Fibroblast of lung (primary cell): ENCODE measurements around the gene MSI2. TPM values are rescaled to one million over a fixed set of nuclear protein-coding genes. Genes with fewer than 3 reads are reported as not detected.

ENCODE experiments used
- DNase-seq, 2 donors: peaks; one replicate each; pipeline versions ENCODE4 v3.0.0 to v3.0.0-alpha.2; 2010; ENCODE audit warnings: low read depth in 2 of 2
- H2AFZ ChIP-seq: 2 replicates; pipeline ENCODE4 v1.5.1; 2012; ENCODE audit warnings: low read length, control low read depth, inconsistent platforms
- H3K27ac ChIP-seq: 2 replicates; pipeline ENCODE4 v1.5.1; 2011; ENCODE audit warnings: low read length, control low read depth; ENCODE audit not compliant: insufficient read depth
- H3K27me3 ChIP-seq: 2 replicates; pipeline ENCODE4 v1.5.1; 2011; ENCODE audit warnings: mild to moderate bottlenecking, low read length; ENCODE audit not compliant: control insufficient read depth, insufficient read depth
- H3K36me3 ChIP-seq: 2 replicates; pipeline ENCODE4 v1.5.1; 2011; ENCODE audit warnings: low read length; ENCODE audit not compliant: control insufficient read depth, insufficient read depth
- H3K4me1 ChIP-seq: 2 replicates; pipeline ENCODE4 v1.5.1; 2011; ENCODE audit warnings: low read length; ENCODE audit not compliant: control insufficient read depth, insufficient read depth; ENCODE audit errors: extremely low read depth
- H3K4me2 ChIP-seq: 2 replicates; pipeline ENCODE4 v1.5.1; 2011; ENCODE audit warnings: low read length, control low read depth; ENCODE audit not compliant: insufficient read depth; ENCODE audit errors: extremely low read depth
- H3K4me3 ChIP-seq, 4 experiments: fragments of 200-600 bp in 1 of 4; sonication (generic) in 1 of 4; replicated peaks in 1 of 4; 2 replicates each; pipeline ENCODE4 v1.5.1; 2011 to 2016; ENCODE audit warnings: low read length in 4 of 4, low read depth in 3 of 4, mild to moderate bottlenecking in 3 of 4, control low read depth in 2 of 4, inconsistent platforms in 1 of 4, mixed read lengths in 1 of 4; ENCODE audit not compliant: insufficient read depth in 1 of 4; ENCODE audit errors: control extremely low read depth in 1 of 4
- H3K79me2 ChIP-seq: 2 replicates; pipeline ENCODE4 v1.5.1; 2012; ENCODE audit warnings: mild to moderate bottlenecking, low read length, inconsistent platforms; ENCODE audit not compliant: control insufficient read depth, insufficient read depth
- H3K9ac ChIP-seq: 2 replicates; pipeline ENCODE4 v1.5.1; 2011; ENCODE audit warnings: mild to moderate bottlenecking, low read length, control low read depth; ENCODE audit not compliant: insufficient read depth
- H3K9me3 ChIP-seq: 2 replicates; pipeline ENCODE4 v1.5.1; 2012; ENCODE audit warnings: low read depth, low read length; ENCODE audit not compliant: control insufficient read depth, insufficient read depth
- H4K20me1 ChIP-seq: 2 replicates; pipeline ENCODE4 v1.5.1; 2011; ENCODE audit warnings: low read length; ENCODE audit not compliant: control insufficient read depth, insufficient read depth; ENCODE audit errors: extremely low read depth
- CTCF ChIP-seq, 2 donors: IDR thresholded peaks in 1 of 2; conservative IDR thresholded peaks in 1 of 2; 1 replicate in 1 of 2; 2 replicates in 1 of 2; pipeline ENCODE4 v1.5.1; 2011 to 2012; ENCODE audit warnings: low read length in 2 of 2, control low read depth in 1 of 2, inconsistent platforms in 1 of 2, low read depth in 1 of 2, mild to moderate bottlenecking in 1 of 2
- EZH2 ChIP-seq: IDR thresholded peaks from 2 replicates; pipeline ENCODE4 v1.5.1; 2012; ENCODE audit warnings: low read length, control low read depth, mild to moderate bottlenecking; ENCODE audit errors: missing control alignments
- polyA plus RNA-seq, 2 donors: library from polyadenylated mRNA; depleted of rRNA in 1 of 2; stranded (reverse) in 1 of 2; unstranded in 1 of 2; fragments of >200 nt; gene quantifications; 2 replicates each; pipeline ENCODE4 v1.2.1, GENCODE V29; 2011 to 2012; ENCODE audit warnings: missing spikeins in 1 of 2
- total RNA-seq: library from RNA; depleted of rRNA; stranded (reverse); fragments of >200 nt; gene quantifications from 2 replicates; pipeline ENCODE4 v1.2.1, GENCODE V29; 2014

Gene MSI2
- total and polyA plus RNA-seq, 2 donors (not counting 1 experiment from before 2014, with no cell fraction given), result 6.8 to 14.2 TPM

- H3K4me2 ChIP-seq, result no peak overlapping the region
- H3K4me1 ChIP-seq, result no peaks in the 10 kb centered on the region
- no peak for DNase-seq
- no peaks in the 10 kb centered on the region for H3K36me3 ChIP-seq
- H3K79me2 ChIP-seq, result no peaks in the 10 kb centered on the region
- no peak overlapping the region for H3K4me3 ChIP-seq
- H3K27ac ChIP-seq, result no peak overlapping the region
- TF ChIP-seq EZH2, result no peak
- no peak for TF ChIP-seq CTCF (conservative IDR thresholded peaks at IDR 0.05 in 1 of 2, IDR thresholded peaks at IDR 0.05 in 1 of 2; ENCODE audit: low read depth in 1 of 2, low read length in 2 of 2)
- H3K27me3 ChIP-seq, result no peaks in the 10 kb centered on the region
- no peaks in the 10 kb centered on the region for H3K9me3 ChIP-seq
- H3K9ac ChIP-seq, result no peak overlapping the region
- no peak overlapping the region for H2AFZ ChIP-seq
- H4K20me1 ChIP-seq, result no peaks in the 10 kb centered on the region
Observed at GRCh38 chr17:57593739-57594462, 337.6 kb downstream of the MSI2 start.

GRCh38 chr17:57594767-57595166 is 338.4 kb downstream of the MSI2 start:
- Histone ChIP-seq H3K27ac (no peak overlapping the region), H3K9me3 (no peaks in the 10 kb centered on the region)

GRCh38 chr17:57595426-57595825 is 339.1 kb downstream of the MSI2 start:
- no peak overlapping the region for H2AFZ ChIP-seq
- H3K9ac ChIP-seq, result no peak overlapping the region
- H4K20me1 ChIP-seq, result no peaks in the 10 kb centered on the region
- no peaks in the 10 kb centered on the region for H3K9me3 ChIP-seq
- H3K36me3 ChIP-seq, result no peaks in the 10 kb centered on the region
- H3K79me2 ChIP-seq, result no peaks in the 10 kb centered on the region
- H3K27ac ChIP-seq, result no peak overlapping the region
- no peak overlapping the region for H3K4me2 ChIP-seq
- TF ChIP-seq EZH2, result no peak
- no peak for TF ChIP-seq CTCF (conservative IDR thresholded peaks at IDR 0.05 in 1 of 2, IDR thresholded peaks at IDR 0.05 in 1 of 2; ENCODE audit: low read depth in 1 of 2, low read length in 2 of 2)
- DNase-seq, result no peak
- H3K27me3 ChIP-seq, result no peaks in the 10 kb centered on the region
- no peaks in the 10 kb centered on the region for H3K4me1 ChIP-seq
- no peak overlapping the region for H3K4me3 ChIP-seq

More at GRCh38 chr17:57594767-57595166, 338.4 kb downstream of the MSI2 start:
- H3K4me3 ChIP-seq, result no peak overlapping the region
- H3K9ac ChIP-seq, result no peak overlapping the region
- DNase-seq, result no peak
- H2AFZ ChIP-seq, result no peak overlapping the region
- no peaks in the 10 kb centered on the region for H3K79me2 ChIP-seq
- no peak for TF ChIP-seq CTCF (conservative IDR thresholded peaks at IDR 0.05 in 1 of 2, IDR thresholded peaks at IDR 0.05 in 1 of 2; ENCODE audit: low read depth in 1 of 2, low read length in 2 of 2)
- no peak for TF ChIP-seq EZH2
- H3K4me2 ChIP-seq, result no peak overlapping the region
- H3K27me3 ChIP-seq, result no peaks in the 10 kb centered on the region
- H4K20me1 ChIP-seq, result no peaks in the 10 kb centered on the region
- no peaks in the 10 kb centered on the region for H3K4me1 ChIP-seq
- no peaks in the 10 kb centered on the region for H3K36me3 ChIP-seq
